Jurkat, Clone E6-1 (cell line): ENCODE measurements around the gene NUDC.
"Not testable (repeated sequence)": the region's sequence is repeated elsewhere in the genome, so short reads cannot be mapped to it uniquely, and the experiment has no call there.

Source experiments
- DNase-seq: peaks from one replicate; pipeline ENCODE4 v3.0.0-alpha.2; 2011; ENCODE audit warnings: low read depth, low spot score
- H3K4me3 ChIP-seq: 2 replicates; pipeline ENCODE4 v1.5.1; 2011; ENCODE audit warnings: mild to moderate bottlenecking, low read length, control low read depth, moderate library complexity

NUDC gene

GRCh38 chr1:26948725-26949057 is 27.1 kb downstream of the NUDC start:
- not testable (repeated sequence) for H3K4me3 ChIP-seq, DNase-seq

GRCh38 chr1:26949266-26949925 is 27.9 kb downstream of the NUDC start:
- H3K4me3 ChIP-seq = no peak overlapping the region
- no peak for DNase-seq

- DNase-seq = no peak
- no peak overlapping the region for H3K4me3 ChIP-seq
Measured at GRCh38 chr1:26949926-26950319, 28.4 kb downstream of the NUDC start.

GRCh38 chr1:26950602-26951001 is 29.1 kb downstream of the NUDC start:
- no peak for DNase-seq

GRCh38 chr1:26951216-26951615 is 29.7 kb downstream of the NUDC start:
- no peak overlapping the region for H3K4me3 ChIP-seq
- no peak for DNase-seq

More at GRCh38 chr1:26950602-26951001, 29.1 kb downstream of the NUDC start:
- H3K4me3 ChIP-seq = no peak overlapping the region

GRCh38 chr1:26951821-26952497 is 30.4 kb downstream of the NUDC start:
- H3K4me3 ChIP-seq = no peak overlapping the region
- no peak for DNase-seq

GRCh38 chr1:26953374-26953773 is 31.8 kb downstream of the NUDC start:
- no peak overlapping the region for H3K4me3 ChIP-seq
- DNase-seq = no peak

- DNase-seq = no peak
- no peak overlapping the region for H3K4me3 ChIP-seq
Measured at GRCh38 chr1:26956321-26956720, 34.8 kb downstream of the NUDC start.

GRCh38 chr1:26957306-26957705 is 35.8 kb downstream of the NUDC start:
- no peak for DNase-seq
- H3K4me3 ChIP-seq = no peak overlapping the region

- DNase-seq = no peak
- H3K4me3 ChIP-seq = no peak overlapping the region
Measured at GRCh38 chr1:26959270-26959669, 37.7 kb downstream of the NUDC start.

GRCh38 chr1:26959722-26960624 is 38.4 kb downstream of the NUDC start, which contains the start of gene KDF1:
KDF1 (minus strand) TSS chr1:26960468; CDS start chr1:26952380, 8,088 bp downstream.
- H3K4me3 ChIP-seq = no peak within 1 kb of the TSS
- DNase-seq = no peak

GRCh38 chr1:26960625-26960966 is 39.1 kb downstream of the NUDC start:
- DNase-seq = no peak
- H3K4me3 ChIP-seq = no peak overlapping the region

GRCh38 chr1:26961826-26962225 is 40.3 kb downstream of the NUDC start:
- DNase-seq = no peak
- no peak overlapping the region for H3K4me3 ChIP-seq

- DNase-seq = no peak
- no peak overlapping the region for H3K4me3 ChIP-seq
Measured at GRCh38 chr1:26965213-26965612, 43.7 kb downstream of the NUDC start.

GRCh38 chr1:26965628-26966027 is 44.1 kb downstream of the NUDC start:
- H3K4me3 ChIP-seq = no peak overlapping the region
- no peak for DNase-seq

- H3K4me3 ChIP-seq = no peak overlapping the region
- DNase-seq = no peak
Measured at GRCh38 chr1:26970810-26971209, 49.3 kb downstream of the NUDC start.

- H3K4me3 ChIP-seq = no peak overlapping the region
- DNase-seq = no peak
Measured at GRCh38 chr1:26971590-26971989, 50.0 kb downstream of the NUDC start.

- H3K4me3 ChIP-seq = no peak overlapping the region
- no peak for DNase-seq
Measured at GRCh38 chr1:26972390-26972789, 50.8 kb downstream of the NUDC start.

GRCh38 chr1:26972821-26973220 is 51.3 kb downstream of the NUDC start:
- H3K4me3 ChIP-seq = no peak overlapping the region

More at GRCh38 chr1:26972821-26973220, 51.3 kb downstream of the NUDC start:
- DNase-seq = no peak
